ENCODE results near the gene ACBD4. TPM values are rescaled to one million over a fixed set of nuclear protein-coding genes. Genes with fewer than 3 reads are reported as not detected.

The ACBD4 gene
- total and polyA plus RNA-seq, 2 of the 13 experiments (the other 11 are each of a cell fraction or from before 2014, with no cell fraction given), result 16.1 to 26.9 TPM

- TF ChIP-seq ZBTB20 (CRISPR knock-in tag; IDR thresholded peaks at IDR 0.05; ENCODE audit: borderline replicate concordance, low read depth), result 0 out of 2 replicates have a peak, but pooled peaks have one; percentile 29
- TF ChIP-seq ZBTB21 (CRISPR knock-in tag; IDR thresholded peaks at IDR 0.05), result no peak
- no peak for TF ChIP-seq YEATS2 (CRISPR knock-in tag; IDR thresholded peaks at IDR 0.05; ENCODE audit: borderline replicate concordance)
- TF ChIP-seq SOX13 (IDR thresholded peaks at IDR 0.05), result no peak
- peak in 1 of 2 experiments; percentile 64; a peak in 1 of 4 replicates for TF ChIP-seq SOX13 (CRISPR knock-in tag; conservative IDR thresholded peaks at IDR 0.05 in 1 of 2, IDR thresholded peaks at IDR 0.05 in 1 of 2)
- TF ChIP-seq ZNF34 (CRISPR knock-in tag; IDR thresholded peaks at IDR 0.05; ENCODE audit: borderline replicate concordance), result no peak; the same call in 1 of the 2 replicates
- no peak for TF ChIP-seq FOXO4 (CRISPR knock-in tag; conservative IDR thresholded peaks at IDR 0.05)
- TF ChIP-seq THAP9 (CRISPR knock-in tag; IDR thresholded peaks at IDR 0.05; ENCODE audit: borderline replicate concordance), result 0 out of 2 replicates have a peak, but pooled peaks have one; percentile 39
- TF ChIP-seq MTF2 (CRISPR knock-in tag; IDR thresholded peaks at IDR 0.05; ENCODE audit: borderline replicate concordance), result no peak
- peak; percentile 52; the same call in 1 of the 2 replicates for TF ChIP-seq EED (CRISPR knock-in tag; IDR thresholded peaks at IDR 0.05)
- 0 out of 2 replicates have a peak, but pooled peaks have one; percentile 73 for TF ChIP-seq ZFP90 (CRISPR knock-in tag; IDR thresholded peaks at IDR 0.05; ENCODE audit: borderline replicate concordance)
- peak; percentile 67; the same call in 1 of the 2 replicates for TF ChIP-seq MIER2 (CRISPR knock-in tag; IDR thresholded peaks at IDR 0.05)
- peak; percentile 48; the same call in 1 of the 2 replicates for TF ChIP-seq PPARG (CRISPR knock-in tag; conservative IDR thresholded peaks at IDR 0.05)
- no peak for TF ChIP-seq DDIT3 (CRISPR knock-in tag; IDR thresholded peaks at IDR 0.05)
- TF ChIP-seq ZMAT5 (CRISPR knock-in tag; IDR thresholded peaks at IDR 0.05; ENCODE audit: borderline replicate concordance, low read depth), result no peak
- TF ChIP-seq ZKSCAN1 (IDR thresholded peaks at IDR 0.05; ENCODE audit: low read length), result no peak
- TF ChIP-seq ZNF580 (CRISPR knock-in tag; IDR thresholded peaks at IDR 0.05; ENCODE audit: borderline replicate concordance, low read depth), result no peak; the same call in 1 of the 2 replicates
- TF ChIP-seq YEATS4 (CRISPR knock-in tag; IDR thresholded peaks at IDR 0.05; ENCODE audit: borderline replicate concordance), result no peak; the same call in 1 of the 2 replicates
- TF ChIP-seq SP4 (CRISPR knock-in tag; IDR thresholded peaks at IDR 0.05), result 0 out of 2 replicates have a peak, but pooled peaks have one; percentile 3
- 0 out of 2 replicates have a peak, but pooled peaks have one; percentile 28 for TF ChIP-seq ZGPAT (CRISPR knock-in tag; IDR thresholded peaks at IDR 0.05)
Measured at GRCh38 chr17:45149037-45149668, 13.7 kb downstream of the ACBD4 start (continued).
